GM23248 (cell line): ENCODE results near the gene FAM111B. TPM values are rescaled to one million over a fixed set of nuclear protein-coding genes. Genes with fewer than 3 reads are reported as not detected.
"Not testable (repeated sequence)": the region's sequence is repeated elsewhere in the genome, so short reads cannot be mapped to it uniquely, and the experiment has no call there.

Experiments used
- DNase-seq: peaks from one replicate; pipeline ENCODE4 v3.0.0-alpha.2; 2015
- H2AFZ ChIP-seq: fragments of 200-600 bp; sonication (generic); 2 replicates; pipeline ENCODE4 v1.6.1; 2016; ENCODE audit warnings: antibody characterized with exemption
- H3F3A ChIP-seq: fragments of 200-600 bp; sonication (generic); 2 replicates; pipeline ENCODE4 v1.6.1; 2016; ENCODE audit warnings: mild to moderate bottlenecking, antibody characterized with exemption, mixed run types; ENCODE audit not compliant: insufficient read depth
- H3K27ac ChIP-seq: fragments of 200-600 bp; sonication (generic); 2 replicates; pipeline ENCODE4 v1.5.1; 2016; ENCODE audit warnings: mild to moderate bottlenecking
- H3K27me3 ChIP-seq: fragments of 200-600 bp; sonication (generic); replicated peaks from 2 replicates; pipeline ENCODE4 v1.6.1; 2016; ENCODE audit warnings: mild to moderate bottlenecking; ENCODE audit not compliant: insufficient read depth
- H3K36me3 ChIP-seq: fragments of 200-600 bp; sonication (generic); 2 replicates; pipeline ENCODE4 v1.6.1; 2016; ENCODE audit warnings: low read depth, mild to moderate bottlenecking
- H3K4me1 ChIP-seq: fragments of 200-600 bp; sonication (generic); 2 replicates; pipeline ENCODE4 v1.6.1; 2016; ENCODE audit warnings: mild to moderate bottlenecking; ENCODE audit not compliant: insufficient read depth
- H3K4me2 ChIP-seq: fragments of 200-600 bp; sonication (generic); one replicate; pipeline ENCODE4 v1.6.1; 2016; ENCODE audit warnings: mild to moderate bottlenecking; ENCODE audit not compliant: unreplicated experiment
- H3K4me3 ChIP-seq: fragments of 200-600 bp; sonication (generic); 2 replicates; pipeline ENCODE4 v1.5.1; 2016; ENCODE audit warnings: mild to moderate bottlenecking
- H3K79me2 ChIP-seq: fragments of 200-600 bp; sonication (generic); 2 replicates; pipeline ENCODE4 v1.6.1; 2016; ENCODE audit warnings: mild to moderate bottlenecking; ENCODE audit not compliant: insufficient read depth
- H3K9ac ChIP-seq: fragments of 200-600 bp; sonication (generic); 2 replicates; pipeline ENCODE4 v1.6.1; 2016; ENCODE audit warnings: mild to moderate bottlenecking
- H3K9me2 ChIP-seq: fragments of 200-600 bp; sonication (generic); 2 replicates; pipeline ENCODE4 v1.6.1; 2016; ENCODE audit warnings: mixed run types, mild to moderate bottlenecking, moderate library complexity; ENCODE audit not compliant: insufficient read depth
- H3K9me3 ChIP-seq: fragments of 200-600 bp; sonication (generic); one replicate; pipeline ENCODE4 v1.6.1; 2017; ENCODE audit warnings: low read depth
- H4K20me1 ChIP-seq: fragments of 200-600 bp; sonication (generic); 2 replicates; pipeline ENCODE4 v1.6.0; 2016; ENCODE audit not compliant: insufficient read depth
- EZH2 ChIP-seq: fragments of 200-600 bp; sonication (generic); IDR thresholded peaks from 2 replicates; pipeline ENCODE4 v1.6.1; 2018; ENCODE audit warnings: antibody characterized with exemption, mild to moderate bottlenecking; ENCODE audit not compliant: insufficient read depth, poor library complexity, severe bottlenecking
- EZH2phosphoT487 ChIP-seq: fragments of 200-600 bp; sonication (generic); IDR thresholded peaks from 2 replicates; pipeline ENCODE4 v1.6.1; 2018; ENCODE audit warnings: antibody characterized with exemption, moderate library complexity, mild to moderate bottlenecking, low read depth; ENCODE audit not compliant: insufficient read depth
- WGBS, 2 experiments: methylation state at CpG; one replicate each; pipeline ENCODE4 v1.1.6; 2015 to 2017; ENCODE audit warnings: low lambda C conversion rate in 2 of 2, low coverage in 1 of 2; ENCODE audit errors: missing lambda C conversion rate in 2 of 2; 5-methylcytosine and 5-hydroxymethylcytosine counted together
- in situ Hi-C: fragments of 300-500 bp; cut with MboI; formaldehyde crosslinking; loops from 2 replicates; pipeline ENCODE4 v1.15.0; 2020
- polyA plus RNA-seq: library from polyadenylated mRNA; unstranded; fragments of >200 nt; fragmentation: Nextera tagmentation; extraction: Ambion mirVana; gene quantifications from 2 replicates; pipeline ENCODE4 v1.2.1, GENCODE V29; 2016
- total RNA-seq: library from RNA; depleted of rRNA; stranded (reverse); fragments of >200 nt; shearing (Covaris generic); gene quantifications from 2 replicates; pipeline ENCODE4 v1.2.3, GENCODE V29; 2014

Gene FAM111B
- total and polyA plus RNA-seq, 2 experiments from 2014 or later = 4.5 to 7.3 TPM

- no peaks in the 10 kb centered on the region for H3F3A ChIP-seq
- H3K9me3 ChIP-seq = no peaks in the 10 kb centered on the region
- peak overlapping the region; percentile 70 for H2AFZ ChIP-seq
- DNase-seq = peak; percentile 62
- no peaks in the 10 kb centered on the region for H4K20me1 ChIP-seq
- no peaks in the 10 kb centered on the region for H3K9me2 ChIP-seq
- in situ Hi-C loops = no loop called here
- peak overlapping the region; percentile 65 for H3K4me3 ChIP-seq
- H3K4me1 ChIP-seq = 0 out of 2 replicates have a peak, but pooled peaks cover 2% of the 10 kb centered on the region
- H3K79me2 ChIP-seq = no peaks in the 10 kb centered on the region
- no peaks in the 10 kb centered on the region for H3K36me3 ChIP-seq
- WGBS, 2 experiments = 7 to 10% methylated on average over 23 of the region's 23 CpGs
- H3K4me2 ChIP-seq = peak overlapping the region; percentile 73
- no peak overlapping the region for H3K27ac ChIP-seq
- no peak overlapping the region for H3K9ac ChIP-seq
- TF ChIP-seq EZH2phosphoT487 (no peak), EZH2 (no peak)
- peaks cover 23% of the 10 kb centered on the region for H3K27me3 ChIP-seq
These were observed 4.7 kb upstream of the FAM111B start for GRCh38 chr11:59102259-59102765.

- H3K27ac ChIP-seq, H3F3A ChIP-seq, H3K4me1 ChIP-seq, H3K27me3 ChIP-seq, in situ Hi-C loops, H3K9me2 ChIP-seq, H3K9me3 ChIP-seq, H3K9ac ChIP-seq, DNase-seq, H4K20me1 ChIP-seq, H3K36me3 ChIP-seq, H3K79me2 ChIP-seq: not testable (repeated sequence)
- peak overlapping the region; percentile 66 for H3K4me2 ChIP-seq
- peak overlapping the region; percentile 76 for H3K4me3 ChIP-seq
- peak overlapping the region; percentile 83 for H2AFZ ChIP-seq
- 29 to 31% methylated on average over 10 of the region's 10 CpGs for WGBS, 2 experiments
These were observed 684 bp downstream of the FAM111B start for GRCh38 chr11:59107721-59108120.

GRCh38 chr11:59112494-59112893, 5.5 kb downstream of the FAM111B start:
- WGBS, 2 experiments = 46 to 47% methylated on average over 2 of the region's 2 CpGs
- Histone ChIP-seq H3K9me2 (no peaks in the 10 kb centered on the region), H3K27me3 (no peaks in the 10 kb centered on the region), H2AFZ (no peak overlapping the region), H3K4me2 (peak overlapping the region; percentile 2), H4K20me1 (no peaks in the 10 kb centered on the region), H3F3A (no peaks in the 10 kb centered on the region), H3K9me3 (peaks cover under 1% of the 10 kb centered on the region), H3K4me3 (no peak overlapping the region), H3K79me2 (no peaks in the 10 kb centered on the region), H3K27ac (no peak overlapping the region), H3K4me1 (peaks cover 5% of the 10 kb centered on the region; the same call in 1 of the 2 replicates), H3K36me3 (no peaks in the 10 kb centered on the region), H3K9ac (no peak overlapping the region)
- no peak for TF ChIP-seq EZH2
- TF ChIP-seq EZH2phosphoT487 = no peak
- in situ Hi-C loops = no loop called here
- DNase-seq = peak; percentile 21

- Histone ChIP-seq H3K27me3 (no peaks in the 10 kb centered on the region), H3K9me2 (no peaks in the 10 kb centered on the region), H4K20me1 (no peaks in the 10 kb centered on the region), H2AFZ (no peak overlapping the region), H3K27ac (no peak overlapping the region), H3K79me2 (no peaks in the 10 kb centered on the region), H3K4me1 (peaks cover 5% of the 10 kb centered on the region; the same call in 1 of the 2 replicates), H3K4me3 (no peak overlapping the region), H3F3A (no peaks in the 10 kb centered on the region), H3K36me3 (no peaks in the 10 kb centered on the region), H3K4me2 (no peak overlapping the region), H3K9ac (no peak overlapping the region), H3K9me3 (peaks cover 8% of the 10 kb centered on the region)
- in situ Hi-C loops = no loop called here
- 94 to 99% methylated on average over 3 of the region's 3 CpGs for WGBS, 2 experiments
- DNase-seq = no peak
- TF ChIP-seq EZH2phosphoT487 (no peak), EZH2 (no peak)
These were observed 7.3 kb downstream of the FAM111B start for GRCh38 chr11:59114344-59114743.

GRCh38 chr11:59115553-59115952, 8.5 kb downstream of the FAM111B start:
- H3K27me3 ChIP-seq = no peaks in the 10 kb centered on the region
- H3K9ac ChIP-seq = no peak overlapping the region
- no peak overlapping the region for H3K27ac ChIP-seq
- H2AFZ ChIP-seq = no peak overlapping the region
- no peak for TF ChIP-seq EZH2
- no peak for TF ChIP-seq EZH2phosphoT487
- peaks cover 5% of the 10 kb centered on the region; the same call in 1 of the 2 replicates for H3K4me1 ChIP-seq
- no peak overlapping the region for H3K4me2 ChIP-seq
- DNase-seq = no peak
- no peak overlapping the region for H3K4me3 ChIP-seq
- peaks cover 8% of the 10 kb centered on the region for H3K9me3 ChIP-seq
- 77 to 93% methylated on average over 1 of the region's 1 CpG for WGBS, 2 experiments
- no peaks in the 10 kb centered on the region for H3F3A ChIP-seq
- no peaks in the 10 kb centered on the region for H3K36me3 ChIP-seq
- in situ Hi-C loops = no loop called here
- no peaks in the 10 kb centered on the region for H4K20me1 ChIP-seq
- no peaks in the 10 kb centered on the region for H3K79me2 ChIP-seq
- H3K9me2 ChIP-seq = no peaks in the 10 kb centered on the region
